SK-N-SH (cell line): ENCODE results near the gene ROBO1. TPM values are rescaled to one million over a fixed set of nuclear protein-coding genes. Genes with fewer than 3 reads are reported as not detected.
A peak's percentile ranks its signal among the peaks of the same experiment; 100 is the strongest.

Experiments used
- CTCF ChIA-PET: fragments of 300-600, 350-600 bp; formaldehyde crosslinking; extraction: SDS; loops from one replicate; lab custom pipeline; 2021; lab: Yijun Ruan, JAX
- POLR2A ChIA-PET: fragments of 350-600 bp; sonication (Branson Sonifier 250); formaldehyde crosslinking; extraction: SDS; loops from one replicate; lab custom pipeline; 2020; ENCODE audit warnings: antibody characterized with exemption, inconsistent platforms; lab: Yijun Ruan, JAX
- DNase-seq: peaks from one replicate; pipeline ENCODE4 v3.0.0; 2012
- H2AFZ ChIP-seq: fragments of 200-600 bp; sonication (generic); 2 replicates; pipeline ENCODE4 v1.8.1; 2016; ENCODE audit warnings: antibody characterized with exemption, mild to moderate bottlenecking, low read depth
- H3F3A ChIP-seq: fragments of 200-600 bp; sonication (generic); replicated peaks from 2 replicates; pipeline ENCODE3; 2016; ENCODE audit warnings: antibody characterized with exemption, mild to moderate bottlenecking; ENCODE audit not compliant: insufficient read depth
- H3K27ac ChIP-seq, 2 experiments: fragments of 200-500 bp in 1 of 2; fragments of 200-600 bp in 1 of 2; sonication (Bioruptor generic) in 1 of 2; sonication (generic), shearing (Covaris generic) in 1 of 2; 2 replicates each; pipeline versions ENCODE4 v1.5.1 to v1.6.1; 2014 to 2016; ENCODE audit warnings: low read depth in 2 of 2, inconsistent platforms in 1 of 2, low read length in 1 of 2, mild to moderate bottlenecking in 1 of 2, mixed read lengths in 1 of 2
- H3K27me3 ChIP-seq: fragments of 200-600 bp; sonication (generic), shearing (Covaris generic); 2 replicates; pipeline ENCODE4 v1.6.1; 2016; ENCODE audit warnings: mixed run types; ENCODE audit not compliant: insufficient read depth
- H3K36me3 ChIP-seq, 2 experiments: fragments of 200-500 bp in 1 of 2; fragments of 200-600 bp in 1 of 2; sonication (Bioruptor generic) in 1 of 2; sonication (generic) in 1 of 2; replicated peaks in 1 of 2; 2 replicates each; pipeline versions ENCODE3 to v1.5.1; 2014 to 2016; ENCODE audit warnings: low read length in 1 of 2, mild to moderate bottlenecking in 1 of 2; ENCODE audit not compliant: insufficient read depth in 2 of 2, control insufficient read depth in 1 of 2
- H3K4me1 ChIP-seq, 2 experiments: fragments of 200-500 bp in 1 of 2; fragments of 200-600 bp in 1 of 2; sonication (Bioruptor generic) in 1 of 2; sonication (generic), shearing (Covaris generic) in 1 of 2; 2 replicates each; pipeline versions ENCODE4 v1.5.1 to v1.6.1; 2014 to 2016; ENCODE audit warnings: low read depth in 1 of 2, low read length in 1 of 2, mixed run types in 1 of 2; ENCODE audit not compliant: insufficient read depth in 2 of 2, control insufficient read depth in 1 of 2
- H3K4me2 ChIP-seq: fragments of 200-600 bp; sonication (generic), shearing (Covaris generic); 2 replicates; pipeline ENCODE4 v1.6.1; 2017; ENCODE audit warnings: mixed run types
- H3K4me3 ChIP-seq, 2 experiments: fragments of 200-500 bp in 1 of 2; fragments of 200-600 bp in 1 of 2; sonication (Bioruptor generic) in 1 of 2; sonication (generic), shearing (Covaris generic) in 1 of 2; 2 replicates each; pipeline versions ENCODE4 v1.5.1 to v1.8.1; 2014 to 2016; ENCODE audit warnings: low read depth in 2 of 2, inconsistent platforms in 1 of 2, low read length in 1 of 2, mild to moderate bottlenecking in 1 of 2, mixed read lengths in 1 of 2, moderate library complexity in 1 of 2
- H3K79me2 ChIP-seq: fragments of 200-600 bp; sonication (generic); 2 replicates; pipeline ENCODE4 v1.8.1; 2017; ENCODE audit warnings: mild to moderate bottlenecking; ENCODE audit not compliant: insufficient read depth
- H3K9ac ChIP-seq: fragments of 200-600 bp; sonication (generic); 2 replicates; pipeline ENCODE4 v1.6.1; 2017; ENCODE audit warnings: mixed run types
- H3K9me2 ChIP-seq: fragments of 200-600 bp; sonication (generic); 2 replicates; pipeline ENCODE4 v1.6.1; 2017; ENCODE audit warnings: mixed run types
- H3K9me3 ChIP-seq: fragments of 200-600 bp; sonication (generic); 2 replicates; pipeline ENCODE4 v1.6.1; 2017; ENCODE audit warnings: mixed run types, mild to moderate bottlenecking, moderate library complexity
- H4K20me1 ChIP-seq: fragments of 200-600 bp; sonication (generic); 2 replicates; pipeline ENCODE4 v1.6.1; 2017; ENCODE audit warnings: mild to moderate bottlenecking, mixed run types; ENCODE audit not compliant: insufficient read depth
- CHD2 ChIP-seq: fragments of 150-350 bp; IDR thresholded peaks from 2 replicates; pipeline ENCODE4 v1.6.1; 2018; ENCODE audit warnings: low read length; ENCODE audit not compliant: partially characterized antibody
- ELF1 ChIP-seq: IDR thresholded peaks from 2 replicates; pipeline ENCODE4 v1.4.0; 2012
- EP300 ChIP-seq, 2 experiments: IDR thresholded peaks; 2 replicates each; pipeline versions ENCODE4 v1.4.0 to v1.6.1; 2012; ENCODE audit warnings: borderline replicate concordance in 1 of 2, low read depth in 1 of 2, low read length in 1 of 2
- FOSL2 ChIP-seq: IDR thresholded peaks from 2 replicates; pipeline ENCODE4 v1.4.0; 2012; ENCODE audit warnings: low read depth, mild to moderate bottlenecking, moderate library complexity, borderline replicate concordance
- FOXM1 ChIP-seq: IDR thresholded peaks from 2 replicates; pipeline ENCODE4 v1.4.0; 2012; ENCODE audit warnings: low read depth, mild to moderate bottlenecking
- GABPA ChIP-seq: IDR thresholded peaks from 2 replicates; pipeline ENCODE4 v1.4.0; 2012; ENCODE audit warnings: low read depth, mild to moderate bottlenecking
- GATA2 ChIP-seq: sonication (generic); formaldehyde crosslinking; IDR thresholded peaks from 2 replicates; pipeline ENCODE4 v1.5.0; 2020; ENCODE audit warnings: mild to moderate bottlenecking, missing genetic modification reagents
- IRF3 ChIP-seq: fragments of 150-350 bp; IDR thresholded peaks from 2 replicates; pipeline ENCODE4 v1.6.1; 2016; ENCODE audit warnings: mild to moderate bottlenecking, low read depth, low read length
- JUND ChIP-seq: IDR thresholded peaks from 2 replicates; pipeline ENCODE4 v1.4.0; 2012
- MEF2A ChIP-seq: IDR thresholded peaks from 2 replicates; pipeline ENCODE4 v1.4.0; 2012; ENCODE audit warnings: low read depth, borderline replicate concordance
- NFIC ChIP-seq: IDR thresholded peaks from 2 replicates; pipeline ENCODE4 v1.4.0; 2012; ENCODE audit warnings: borderline replicate concordance
- NRF1 ChIP-seq: IDR thresholded peaks from 2 replicates; pipeline ENCODE4 v1.6.1; 2012; ENCODE audit warnings: low read depth, mild to moderate bottlenecking, low read length
- RCOR1 ChIP-seq: fragments of 150-350 bp; IDR thresholded peaks from 2 replicates; pipeline ENCODE4 v1.6.1; 2017; ENCODE audit warnings: antibody characterized with exemption, low read length
- REST ChIP-seq: IDR thresholded peaks from 2 replicates; pipeline ENCODE4 v1.6.1; 2012; ENCODE audit warnings: mild to moderate bottlenecking, low read depth, low read length, moderate library complexity
- RFX5 ChIP-seq: IDR thresholded peaks from 2 replicates; pipeline ENCODE4 v1.6.1; 2012; ENCODE audit warnings: mild to moderate bottlenecking, improper control_type of control experiment, low read length
- RXRA ChIP-seq: IDR thresholded peaks from 2 replicates; pipeline ENCODE4 v1.4.0; 2012; ENCODE audit warnings: low read depth, mild to moderate bottlenecking, borderline replicate concordance
- SIN3A ChIP-seq: IDR thresholded peaks from 2 replicates; pipeline ENCODE4 v1.6.1; 2012; ENCODE audit warnings: low read depth, mild to moderate bottlenecking, low read length, moderate library complexity, borderline replicate concordance
- SMC3 ChIP-seq: IDR thresholded peaks from 2 replicates; pipeline ENCODE4 v1.6.1; 2012; ENCODE audit warnings: low read depth, low read length, improper control_type of control experiment
- TCF12 ChIP-seq: IDR thresholded peaks from 2 replicates; pipeline ENCODE4 v1.4.0; 2012
- TEAD4 ChIP-seq: IDR thresholded peaks from 2 replicates; pipeline ENCODE4 v1.4.0; 2012; ENCODE audit warnings: mild to moderate bottlenecking, borderline replicate concordance; ENCODE audit not compliant: insufficient read depth
- USF2 ChIP-seq: fragments of 150-350 bp; IDR thresholded peaks from 2 replicates; pipeline ENCODE4 v1.6.1; 2017; ENCODE audit warnings: antibody characterized with exemption, low read length, low read depth, borderline replicate concordance
- YY1 ChIP-seq: IDR thresholded peaks from 2 replicates; pipeline ENCODE4 v1.4.0; 2012; ENCODE audit warnings: low read depth, mild to moderate bottlenecking
- ZBTB33 ChIP-seq: IDR thresholded peaks from 2 replicates; pipeline ENCODE4 v1.4.0; 2012; ENCODE audit warnings: low read depth, borderline replicate concordance
- WGBS: methylation state at CpG from one replicate; pipeline ENCODE4 v1.1.6; 2017; ENCODE audit warnings: low lambda C conversion rate; 5-methylcytosine and 5-hydroxymethylcytosine counted together
- polyA plus RNA-seq, 3 experiments: library from polyadenylated mRNA; depleted of rRNA; stranded (reverse); fragments of >200 nt; gene quantifications; 2 replicates each; pipeline ENCODE4 v1.2.3, GENCODE V29; 2012

The ROBO1 gene
- polyA plus RNA-seq, 1 of the 3 experiments (the other 2 are of a cell fraction): 22.7 TPM

- Histone ChIP-seq H3K36me3 (no peaks in the 10 kb centered on the region), H3K27ac (no peak overlapping the region), H3F3A (peaks cover 27% of the 10 kb centered on the region), H3K79me2 (no peaks in the 10 kb centered on the region; the same call in 1 of the 2 replicates), H3K9me2 (no peaks in the 10 kb centered on the region), H3K9ac (no peak overlapping the region), H3K9me3 (no peaks in the 10 kb centered on the region), H3K27me3 (no peaks in the 10 kb centered on the region), H2AFZ (no peak overlapping the region), H3K4me1 (peaks cover 2 to 14% of the 10 kb centered on the region in 2 experiments), H3K4me2 (no peak overlapping the region), H4K20me1 (no peaks in the 10 kb centered on the region), H3K4me3 (no peak overlapping the region)
- WGBS: 93% methylated on average over 4 of the region's 4 CpGs
- TF ChIP-seq REST: no peak
- TF ChIP-seq SIN3A: no peak
- no peak for DNase-seq
- POLR2A ChIA-PET: no interaction called here
- CTCF ChIA-PET: no interaction called here
These were observed 923.5 kb downstream of the ROBO1 start for GRCh38 chr3:78844307-78844706.

GRCh38 chr3:78839693-78840092, 928.1 kb downstream of the ROBO1 start:
- Histone ChIP-seq H3F3A (peaks cover 8% of the 10 kb centered on the region), H2AFZ (no peak overlapping the region), H3K27me3 (no peaks in the 10 kb centered on the region), H3K27ac (peak overlapping the region in 1 of 2 experiments; percentile 24; a peak in 1 of 4 replicates), H3K4me2 (no peak overlapping the region), H3K36me3 (no peaks in the 10 kb centered on the region), H3K4me1 (no peaks in the 10 kb centered on the region; a peak in 1 of 4 replicates), H3K79me2 (0 out of 2 replicates have a peak, but pooled peaks cover 9% of the 10 kb centered on the region), H3K9me3 (no peaks in the 10 kb centered on the region), H3K9me2 (no peaks in the 10 kb centered on the region), H3K9ac (no peak overlapping the region), H3K4me3 (no peak overlapping the region), H4K20me1 (no peaks in the 10 kb centered on the region)
- no peak for DNase-seq
- POLR2A ChIA-PET: no interaction called here
- WGBS: 9% methylated on average over 3 of the region's 3 CpGs
- CTCF ChIA-PET: no interaction called here
- TF ChIP-seq USF2: no peak
- TF ChIP-seq SMC3: no peak
- no peak for TF ChIP-seq RFX5
- TF ChIP-seq ZBTB33: no peak
- TF ChIP-seq CHD2: no peak
- no peak for TF ChIP-seq TEAD4
- TF ChIP-seq ELF1: no peak
- TF ChIP-seq MEF2A: no peak
- TF ChIP-seq IRF3: no peak
- TF ChIP-seq TCF12: peak; percentile 58
- TF ChIP-seq NFIC: no peak
- peak; percentile 57; the same call in 1 of the 2 replicates for TF ChIP-seq JUND
- TF ChIP-seq SIN3A: no peak
- TF ChIP-seq RXRA: no peak
- TF ChIP-seq FOSL2: peak; percentile 60; the same call in 1 of the 2 replicates
- TF ChIP-seq GABPA: no peak
- no peak for TF ChIP-seq FOXM1
- no peak for TF ChIP-seq RCOR1
- TF ChIP-seq EP300 (IDR thresholded peaks at IDR 0.05; ENCODE audit: borderline replicate concordance in 1 of 2, low read depth in 1 of 2, low read length in 1 of 2): no peak
- no peak for TF ChIP-seq YY1
- no peak for TF ChIP-seq NRF1
- no peak for TF ChIP-seq GATA2 (CRISPR knock-in tag)
